GM21423 (cell line): ENCODE results near the gene LLGL1.
"Not testable (repeated sequence)": the region's sequence is repeated elsewhere in the genome, so short reads cannot be mapped to it uniquely, and the experiment has no call there.

ENCODE experiments used
- ATAC-seq: cut with Tn5 transposase; IDR thresholded peaks from one replicate; pipeline ENCODE4 v1.9.1; 2021; ENCODE audit warnings: mild to moderate bottlenecking, moderate library complexity; ENCODE audit not compliant: unreplicated experiment

LLGL1 gene

GRCh38 chr17:18194394-18194793 is 31.0 kb upstream of the LLGL1 start:
- ATAC-seq = no peak

GRCh38 chr17:18194804-18195203 is 30.6 kb upstream of the LLGL1 start:
- no peak for ATAC-seq

GRCh38 chr17:18195246-18195645 is 30.2 kb upstream of the LLGL1 start:
- ATAC-seq = no peak

GRCh38 chr17:18197535-18198194 is 27.8 kb upstream of the LLGL1 start:
- no peak for ATAC-seq

GRCh38 chr17:18198530-18198929 is 26.9 kb upstream of the LLGL1 start:
- ATAC-seq = no peak

- ATAC-seq = no peak
Measured at GRCh38 chr17:18201108-18201507, 24.3 kb upstream of the LLGL1 start.

GRCh38 chr17:18203308-18203707 is 22.1 kb upstream of the LLGL1 start:
- ATAC-seq = no peak

GRCh38 chr17:18205861-18206260 is 19.6 kb upstream of the LLGL1 start:
- ATAC-seq = no peak

GRCh38 chr17:18206962-18207361 is 18.5 kb upstream of the LLGL1 start:
- ATAC-seq = no peak

GRCh38 chr17:18208092-18208491 is 17.3 kb upstream of the LLGL1 start:
- ATAC-seq = no peak

GRCh38 chr17:18213666-18214270 is 11.7 kb upstream of the LLGL1 start:
- no peak for ATAC-seq

- ATAC-seq = not testable (repeated sequence)
Measured at GRCh38 chr17:18216906-18217305, 8.5 kb upstream of the LLGL1 start.

- no peak for ATAC-seq
Measured at GRCh38 chr17:18217412-18218015, 7.9 kb upstream of the LLGL1 start.

- no peak for ATAC-seq
Measured at GRCh38 chr17:18218756-18219415, 6.5 kb upstream of the LLGL1 start.

- no peak for ATAC-seq
Measured at GRCh38 chr17:18224053-18224386, 1.4 kb upstream of the LLGL1 start.

GRCh38 chr17:18224387-18225120 is 881 bp upstream of the LLGL1 start:
- ATAC-seq = no peak

- ATAC-seq = no peak
Measured at GRCh38 chr17:18225642-18226283, 328 bp downstream of the LLGL1 start.

GRCh38 chr17:18226284-18226945 is 980 bp downstream of the LLGL1 start:
- ATAC-seq = no peak

GRCh38 chr17:18227635-18228034 is 2.2 kb downstream of the LLGL1 start:
- no peak for ATAC-seq

- ATAC-seq = no peak
Measured at GRCh38 chr17:18228176-18228682, 2.8 kb downstream of the LLGL1 start.
